K562 (cell line): Measurements from ENCODE around the gene TMEM39B. TPM values are rescaled to one million over a fixed set of nuclear protein-coding genes. Genes with fewer than 3 reads are reported as not detected.

ENCODE experiments used
- ATAC-seq: fragments of 200-7000 bp; cut with Tn5 transposase; 3 replicates; pipeline ENCODE4 v1.9.1; 2020; ENCODE audit warnings: moderate library complexity
- BruUV-seq: library from RNA; stranded (reverse); fragments of 400-500 nt; replicated peaks from 2 replicates; lab custom pipeline; 2021; lab: Mats Ljungman, UMichigan
- CTCF ChIA-PET: fragments of 300-600 bp; formaldehyde crosslinking; extraction: SDS; loops from one replicate; lab custom pipeline; 2021; ENCODE audit warnings: low intra/inter-chr PET ratio; lab: Yijun Ruan, JAX
- POLR2A ChIA-PET: fragments of 300-600, 350-650 bp; sonication (Branson Sonifier 250); formaldehyde crosslinking; extraction: SDS; loops from one replicate; lab custom pipeline; 2021; ENCODE audit warnings: antibody characterized with exemption, inconsistent platforms; lab: Yijun Ruan, JAX
- DNase-seq, 4 experiments: peaks; one replicate each; pipeline versions ENCODE4 v3.0.0 to v3.0.0-alpha.2; 2011 to 2018; ENCODE audit warnings: low spot score in 3 of 4, mixed read lengths in 3 of 4; ENCODE audit errors: extremely low read depth in 1 of 4
- FAIRE-seq: peaks from 2 replicates; lab custom pipeline; 2011; peaks lifted over from hg19 to GRCh38; lab: Jason Lieb, UNC
- H2AFZ ChIP-seq: 2 replicates; pipeline ENCODE4 v1.6.0; 2011; ENCODE audit warnings: low read depth, low read length, control low read depth, inconsistent platforms
- H3K27ac ChIP-seq: fragments of 200-600 bp; 3 replicates; pipeline ENCODE4 v1.8.0; 2011; ENCODE audit warnings: low read depth, mild to moderate bottlenecking, control low read depth, inconsistent platforms, low read length, moderate library complexity, mixed read lengths; ENCODE audit errors: extremely low read depth
- H3K27me3 ChIP-seq, 2 experiments: fragments of 300-600 bp in 1 of 2; 2 replicates in 1 of 2; 3 replicates in 1 of 2; pipeline versions ENCODE4 v1.6.0 to v1.8.0; 2011; ENCODE audit warnings: inconsistent platforms in 2 of 2, low read length in 2 of 2, mild to moderate bottlenecking in 1 of 2, mixed read lengths in 1 of 2, moderate library complexity in 1 of 2; ENCODE audit not compliant: control insufficient read depth in 2 of 2, insufficient read depth in 2 of 2
- H3K36me3 ChIP-seq: fragments of 300-600 bp; 3 replicates; pipeline ENCODE4 v1.8.0; 2011; ENCODE audit warnings: mild to moderate bottlenecking, low read length, inconsistent platforms; ENCODE audit not compliant: control insufficient read depth, insufficient read depth
- H3K4me1 ChIP-seq, 2 experiments: fragments of 200-600 bp in 1 of 2; replicated peaks in 1 of 2; 2 replicates in 1 of 2; 3 replicates in 1 of 2; pipeline versions ENCODE4 v1.5.1 to v1.8.0; 2011; ENCODE audit warnings: inconsistent platforms in 2 of 2, low read length in 2 of 2, mild to moderate bottlenecking in 1 of 2, mixed read lengths in 1 of 2, moderate library complexity in 1 of 2; ENCODE audit not compliant: control insufficient read depth in 2 of 2, insufficient read depth in 2 of 2
- H3K4me2 ChIP-seq: 2 replicates; pipeline ENCODE4 v1.6.1; 2011; ENCODE audit warnings: low read length, control low read depth, inconsistent platforms, mixed read lengths; ENCODE audit not compliant: insufficient read depth
- H3K4me3 ChIP-seq: fragments of 200-600 bp; sonication (generic), shearing (Covaris generic); 2 replicates; pipeline ENCODE4 v1.5.1; 2016; ENCODE audit warnings: control low read depth, inconsistent platforms
- H3K79me2 ChIP-seq: fragments of 200-600 bp; 3 replicates; pipeline ENCODE4 v1.8.0; 2011; ENCODE audit warnings: low read length, inconsistent platforms; ENCODE audit not compliant: control insufficient read depth, insufficient read depth
- H3K9ac ChIP-seq, 2 experiments: 2 replicates each; pipeline versions ENCODE4 v1.6.0 to v1.6.1; 2011; ENCODE audit warnings: low read depth in 2 of 2, low read length in 2 of 2, control low read depth in 1 of 2, inconsistent platforms in 1 of 2, mild to moderate bottlenecking in 1 of 2, mixed read lengths in 1 of 2; ENCODE audit not compliant: insufficient read depth in 1 of 2
- H3K9me1 ChIP-seq: one replicate; pipeline ENCODE4 v1.6.0; 2011; ENCODE audit warnings: inconsistent platforms, mild to moderate bottlenecking, low read length, moderate library complexity; ENCODE audit not compliant: control insufficient read depth, insufficient read depth
- H3K9me3 ChIP-seq: replicated peaks from 2 replicates; pipeline ENCODE4 v1.5.1; 2011; ENCODE audit warnings: low read depth, low read length, inconsistent platforms; ENCODE audit not compliant: control insufficient read depth, insufficient read depth
- H4K20me1 ChIP-seq: replicated peaks from 2 replicates; pipeline ENCODE4 v1.6.1; 2011; ENCODE audit warnings: low read length, inconsistent platforms, mixed read lengths; ENCODE audit not compliant: control insufficient read depth, insufficient read depth
- FOXJ3 ChIP-seq: sonication (generic); formaldehyde crosslinking; IDR thresholded peaks from 2 replicates; pipeline ENCODE4 v1.4.0; 2020; ENCODE audit warnings: mild to moderate bottlenecking, missing genetic modification reagents
- HSF4 ChIP-seq: fragments of 250-450 bp; sonication (Bioruptor Pico); IDR thresholded peaks from 2 replicates; pipeline ENCODE4 v2.1.2; 2022; ENCODE audit warnings: mild to moderate bottlenecking, moderate library complexity, borderline replicate concordance
- KLF10 ChIP-seq: fragments of 250-450 bp; sonication (Bioruptor Pico); IDR thresholded peaks from 2 replicates; pipeline ENCODE4 v1.6.1; 2021; ENCODE audit warnings: matching md5 sums
- RAD21 ChIP-seq, 2 experiments: fragments of 250-450 bp in 1 of 2; fragments of 450-650 bp in 1 of 2; sonication (Bioruptor Pico) in 1 of 2; formaldehyde crosslinking in 1 of 2; IDR thresholded peaks in 1 of 2; conservative IDR thresholded peaks in 1 of 2; 2 replicates each; pipeline versions ENCODE4 v1.4.0 to v1.8.0; 2020 to 2022; ENCODE audit warnings: mild to moderate bottlenecking in 2 of 2, moderate library complexity in 1 of 2
- SRSF1 ChIP-seq: fragments of 200-400 bp; formaldehyde crosslinking; IDR thresholded peaks from 2 replicates; pipeline ENCODE4 v1.6.1; 2017; ENCODE audit warnings: mild to moderate bottlenecking, low read depth, low read length, moderate library complexity
- U2AF2 ChIP-seq: fragments of 200-400 bp; formaldehyde crosslinking; optimal IDR thresholded peaks from 2 replicates; pipeline ENCODE3; 2017; ENCODE audit warnings: low read depth, mild to moderate bottlenecking, low read length
- YY1 ChIP-seq, 3 experiments: IDR thresholded peaks; 2 replicates each; pipeline ENCODE4 v1.6.1; 2011; ENCODE audit warnings: low read length in 2 of 3, mild to moderate bottlenecking in 2 of 3, moderate library complexity in 2 of 3, borderline replicate concordance in 1 of 3, control low read depth in 1 of 3, low read depth in 1 of 3; ENCODE audit not compliant: insufficient read depth in 3 of 3, insufficient replicate concordance in 2 of 3, control insufficient read depth in 1 of 3, insufficient read length in 1 of 3; ENCODE audit errors: extremely low read depth in 1 of 3
- ZNF436 ChIP-seq: fragments of 250-450, 450-650 bp; sonication (Bioruptor Pico); formaldehyde crosslinking; IDR thresholded peaks from 2 replicates; pipeline ENCODE4 v1.7.0; 2020; ENCODE audit warnings: mild to moderate bottlenecking
- ZNF512 ChIP-seq: IDR thresholded peaks from 2 replicates; pipeline ENCODE4 v1.6.1; 2016; ENCODE audit warnings: missing genetic modification characterization, missing compliant biosample characterization
- WGBS: fragments of 100-300 bp; shearing (Covaris generic); methylation state at CpG from one replicate; pipeline ENCODE4 v1.1.6; 2016; ENCODE audit warnings: low coverage, mixed read lengths; ENCODE audit not compliant: insufficient coverage; ENCODE audit errors: missing lambda C conversion rate; 5-methylcytosine and 5-hydroxymethylcytosine counted together
- in situ Hi-C: fragments of 300-500 bp; cut with MboI; formaldehyde crosslinking; loops from 4 replicates; pipeline ENCODE4 v1.15.0; 2018; ENCODE audit warnings: inconsistent platforms, mixed read lengths
- intact Hi-C: fragments of 100-400 bp; cut with micrococcal nuclease; formaldehyde crosslinking; loops from 2 replicates; pipeline ENCODE4 v1.14.2; 2022
- polyA plus RNA-seq, 8 experiments: library from polyadenylated mRNA; depleted of rRNA in 4 of 8; stranded (reverse) in 5 of 8; unstranded in 3 of 8; fragments of >200 nt; fragmentation: Nextera tagmentation in 2 of 8; fragmentation: Illumina TruSeq in 1 of 8; extraction: Ambion mirVana in 2 of 8; extraction: Trizol in 1 of 8; gene quantifications; 2 replicates each; pipeline versions ENCODE4 v1.2.1 to v1.2.3, GENCODE V29; 2011 to 2014; ENCODE audit warnings: inconsistent platforms in 1 of 8, missing spikeins in 1 of 8
- total RNA-seq, 7 experiments: library from RNA; depleted of rRNA in 6 of 7; stranded (reverse); fragments of >200 nt in 6 of 7; fragmentation: Illumina TruSeq in 2 of 7; extraction: Trizol in 2 of 7; gene quantifications; 2 replicates each; pipeline versions ENCODE4 v1.2.1 to v1.2.3, GENCODE V29; 2011 to 2021; ENCODE audit warnings: low replicate concordance in 1 of 7
- TF ChIP-seq, protein P1 (sequence below): fragments of 450-650 bp; IDR thresholded peaks from 2 replicates; pipeline ENCODE4 v1.6.1; 2016; ENCODE audit warnings: borderline replicate concordance

The TMEM39B gene
- total and polyA plus RNA-seq, 9 of the 15 experiments (the other 6 are each of a cell fraction or from before 2014, with no cell fraction given) = 0.92 to 28.5 (median 9.7) TPM

- TF ChIP-seq U2AF2 (no peak), RAD21 (CRISPR knock-in tag; conservative IDR thresholded peaks at IDR 0.05 in 1 of 2, IDR thresholded peaks at IDR 0.05 in 1 of 2) (peak in 1 of 2 experiments; percentile 33; a peak in 2 of 4 replicates), HSF4 (CRISPR knock-in tag) (no peak), ZNF436 (CRISPR knock-in tag) (no peak), FOXJ3 (CRISPR knock-in tag) (no peak), YY1 (IDR thresholded peaks at IDR 0.05; ENCODE audit: borderline replicate concordance in 1 of 3, control insufficient read depth in 1 of 3, extremely low read depth in 1 of 3, insufficient read depth in 3 of 3, insufficient read length in 1 of 3, insufficient replicate concordance in 2 of 3, low read depth in 1 of 3, low read length in 2 of 3) (peak in 1 of 3 experiments; percentile 50)
Observed at GRCh38 chr1:32104127-32104526, 31.4 kb downstream of the TMEM39B start (continued).

DNA sequence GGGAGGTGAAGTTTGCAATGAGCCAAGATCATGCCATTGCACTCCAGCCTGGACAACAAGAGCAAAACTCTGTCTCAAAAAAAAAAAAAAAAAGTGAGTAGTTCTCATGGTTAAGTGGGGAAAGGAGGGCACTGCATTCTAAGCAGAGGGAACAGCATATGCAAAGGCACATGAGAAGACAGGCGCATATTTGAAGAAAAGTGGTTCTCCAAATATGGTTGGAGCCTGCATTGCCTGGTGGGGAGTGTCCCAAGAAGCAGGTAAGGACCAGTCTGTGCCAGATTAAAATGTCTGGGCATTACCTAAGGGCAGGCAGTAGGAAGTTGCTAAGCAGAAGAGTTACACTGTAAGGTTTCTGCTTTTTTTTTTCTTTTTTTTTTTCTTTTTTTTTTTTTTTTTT is 32.6 kb downstream of the TMEM39B start:
- DNase-seq (no peak), FAIRE-seq (no peak), ATAC-seq (no peak)
- no peak overlapping the region for H3K9ac ChIP-seq
- no peaks in the 10 kb centered on the region for H3K9me1 ChIP-seq
- H2AFZ ChIP-seq = no peak overlapping the region
- no peak overlapping the region for H3K27ac ChIP-seq
- peaks cover 3% of the 10 kb centered on the region for H4K20me1 ChIP-seq
- intact Hi-C loops (loop anchor here (5.0 kb wide), 1 partner anchor 72 kb away; the partner anchor contains the start of gene TXLNA), in situ Hi-C loops (no loop called here)
- CTCF ChIA-PET = no interaction called here
- H3K4me1 ChIP-seq = peaks cover 34 to 35% of the 10 kb centered on the region in 2 experiments; a peak in 4 of 5 replicates
- H3K4me3 ChIP-seq = no peak overlapping the region
- peaks cover 21% of the 10 kb centered on the region; the same call in 2 of the 3 replicates for H3K36me3 ChIP-seq
- no peaks in the 10 kb centered on the region for H3K27me3 ChIP-seq
- peaks cover 28% of the 10 kb centered on the region for H3K79me2 ChIP-seq
- POLR2A ChIA-PET = interaction anchor here (0.6 to 0.9 kb wide), 2 partner anchors 31 to 1236 kb away, joined by 3 to 4 read pairs; no protein-coding TSS in a partner anchor
- H3K9me3 ChIP-seq = no peaks in the 10 kb centered on the region
- 40% methylated on average over 1 of the region's 1 CpG for WGBS
- H3K4me2 ChIP-seq = no peak overlapping the region
- BruUV-seq = no TSS peak
- TF ChIP-seq SRSF1 (no peak), KLF10 (CRISPR knock-in tag) (no peak), ZNF512 (tag) (peak; percentile 70)
- TF ChIP-seq, protein P1, sequence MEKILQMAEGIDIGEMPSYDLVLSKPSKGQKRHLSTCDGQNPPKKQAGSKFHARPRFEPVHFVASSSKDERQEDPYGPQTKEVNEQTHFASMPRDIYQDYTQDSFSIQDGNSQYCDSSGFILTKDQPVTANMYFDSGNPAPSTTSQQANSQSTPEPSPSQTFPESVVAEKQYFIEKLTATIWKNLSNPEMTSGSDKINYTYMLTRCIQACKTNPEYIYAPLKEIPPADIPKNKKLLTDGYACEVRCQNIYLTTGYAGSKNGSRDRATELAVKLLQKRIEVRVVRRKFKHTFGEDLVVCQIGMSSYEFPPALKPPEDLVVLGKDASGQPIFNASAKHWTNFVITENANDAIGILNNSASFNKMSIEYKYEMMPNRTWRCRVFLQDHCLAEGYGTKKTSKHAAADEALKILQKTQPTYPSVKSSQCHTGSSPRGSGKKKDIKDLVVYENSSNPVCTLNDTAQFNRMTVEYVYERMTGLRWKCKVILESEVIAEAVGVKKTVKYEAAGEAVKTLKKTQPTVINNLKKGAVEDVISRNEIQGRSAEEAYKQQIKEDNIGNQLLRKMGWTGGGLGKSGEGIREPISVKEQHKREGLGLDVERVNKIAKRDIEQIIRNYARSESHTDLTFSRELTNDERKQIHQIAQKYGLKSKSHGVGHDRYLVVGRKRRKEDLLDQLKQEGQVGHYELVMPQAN = 0 out of 2 replicates have a peak, but pooled peaks have one; percentile 19
